CD14-positive monocyte (primary cell): ENCODE results near the gene LTO1. TPM values are rescaled to one million over a fixed set of nuclear protein-coding genes. Genes with fewer than 3 reads are reported as not detected.

Source experiments
- DNase-seq, 3 donors: peaks; one replicate each; pipeline ENCODE4 v3.0.0-alpha.2; 2011 to 2022
- H2AFZ ChIP-seq: 2 replicates; pipeline ENCODE4 v1.6.0; 2012; ENCODE audit warnings: mild to moderate bottlenecking, low read depth, low read length, inconsistent platforms; ENCODE audit not compliant: insufficient read depth, poor library complexity, severe bottlenecking
- H3K27ac ChIP-seq, 2 donors: 1 replicate in 1 of 2; 2 replicates in 1 of 2; pipeline ENCODE4 v1.5.1; 2012 to 2013; ENCODE audit warnings: low read length in 2 of 2, control low read depth in 1 of 2, inconsistent platforms in 1 of 2, low read depth in 1 of 2, mild to moderate bottlenecking in 1 of 2
- H3K27me3 ChIP-seq, 2 donors: one replicate each; pipeline versions ENCODE4 v1.6.0 to v1.6.1; 2011 to 2013; ENCODE audit warnings: low read length in 2 of 2; ENCODE audit not compliant: control insufficient read depth in 2 of 2, insufficient read depth in 2 of 2
- H3K36me3 ChIP-seq, 2 donors: replicated peaks in 1 of 2; 1 replicate in 1 of 2; 2 replicates in 1 of 2; pipeline versions ENCODE4 v1.5.1 to v1.6.1; 2012 to 2013; ENCODE audit warnings: low read length in 2 of 2, control low read depth in 1 of 2, inconsistent platforms in 1 of 2, mild to moderate bottlenecking in 1 of 2; ENCODE audit not compliant: insufficient read depth in 2 of 2, control insufficient read depth in 1 of 2
- H3K4me1 ChIP-seq, 2 donors: 1 replicate in 1 of 2; 2 replicates in 1 of 2; pipeline versions ENCODE4 v1.5.1 to v1.6.1; 2012 to 2013; ENCODE audit warnings: low read length in 2 of 2, control low read depth in 1 of 2, inconsistent platforms in 1 of 2, mild to moderate bottlenecking in 1 of 2, moderate library complexity in 1 of 2; ENCODE audit not compliant: insufficient read depth in 2 of 2, control insufficient read depth in 1 of 2
- H3K4me2 ChIP-seq: replicated peaks from 2 replicates; pipeline ENCODE3; 2012; ENCODE audit warnings: low read length, moderate library complexity, mild to moderate bottlenecking; ENCODE audit not compliant: poor library complexity, severe bottlenecking; ENCODE audit errors: extremely low read depth
- H3K4me3 ChIP-seq, 3 experiments: fragments of 200-600 bp in 1 of 3; sonication (generic) in 1 of 3; replicated peaks in 1 of 3; 1 replicate in 2 of 3; 2 replicates in 1 of 3; pipeline ENCODE4 v1.5.1; 2011 to 2013; ENCODE audit warnings: low read length in 3 of 3, mild to moderate bottlenecking in 3 of 3, control low read depth in 2 of 3, low read depth in 2 of 3, inconsistent platforms in 1 of 3, moderate library complexity in 1 of 3
- H3K79me2 ChIP-seq: 2 replicates; pipeline ENCODE4 v1.6.0; 2012; ENCODE audit warnings: mild to moderate bottlenecking, control low read depth, inconsistent platforms, low read length, moderate library complexity; ENCODE audit not compliant: insufficient read depth
- H3K9ac ChIP-seq: 2 replicates; pipeline ENCODE4 v1.6.0; 2017; ENCODE audit warnings: low read length, mild to moderate bottlenecking; ENCODE audit not compliant: insufficient read depth, poor library complexity, severe bottlenecking
- H3K9me3 ChIP-seq, 2 donors: replicated peaks in 1 of 2; 1 replicate in 1 of 2; 2 replicates in 1 of 2; pipeline versions ENCODE4 v1.5.1 to v1.6.1; 2012 to 2013; ENCODE audit warnings: low read length in 2 of 2, control low read depth in 1 of 2; ENCODE audit not compliant: control insufficient read depth in 1 of 2, insufficient read depth in 1 of 2
- H4K20me1 ChIP-seq: 2 replicates; pipeline ENCODE4 v1.6.0; 2012; ENCODE audit warnings: mild to moderate bottlenecking, low read length, control low read depth, moderate library complexity; ENCODE audit not compliant: insufficient read depth
- H3K27ac Mint-ChIP-seq, 7 donors: one replicate each; pipeline ENCODE4 v1.8.0; 2020; ENCODE audit warnings: mild to moderate bottlenecking in 7 of 7, mixed read lengths in 7 of 7, moderate library complexity in 6 of 7, inconsistent platforms in 2 of 7
- H3K27me3 Mint-ChIP-seq, 3 donors: one replicate each; pipeline ENCODE4 v1.8.0; 2021 to 2022; ENCODE audit warnings: low read depth in 3 of 3, mild to moderate bottlenecking in 3 of 3, mixed read lengths in 3 of 3, moderate library complexity in 3 of 3, inconsistent platforms in 1 of 3
- H3K36me3 Mint-ChIP-seq, 2 donors: one replicate each; pipeline ENCODE4 v1.8.0; 2020; ENCODE audit warnings: mixed read lengths in 2 of 2, inconsistent platforms in 1 of 2, mild to moderate bottlenecking in 1 of 2
- H3K4me1 Mint-ChIP-seq: one replicate; pipeline ENCODE4 v1.8.0; 2020; ENCODE audit warnings: mild to moderate bottlenecking, mixed read lengths
- H3K4me3 Mint-ChIP-seq, 2 donors: one replicate each; pipeline ENCODE4 v1.8.0; 2020; ENCODE audit warnings: mild to moderate bottlenecking in 2 of 2, mixed read lengths in 2 of 2, moderate library complexity in 1 of 2
- H3K9me3 Mint-ChIP-seq, 7 donors: one replicate each; pipeline ENCODE4 v1.8.0; 2020 to 2022; ENCODE audit warnings: mixed read lengths in 7 of 7, mild to moderate bottlenecking in 6 of 7, moderate library complexity in 6 of 7, inconsistent platforms in 2 of 7
- whole genome bisulfite sequencing: methylation state at CpG from one replicate; pipeline ENCODE4 v1.1.5; 2013; ENCODE audit warnings: missing lambda C conversion rate; ENCODE audit not compliant: insufficient coverage; 5-methylcytosine and 5-hydroxymethylcytosine counted together
- intact Hi-C, 2 donors: fragments of 100-400 bp; cut with micrococcal nuclease; formaldehyde crosslinking; loops; one replicate each; pipeline versions ENCODE4 v1.15.0 to v1.15.1; 2023
- polyA plus RNA-seq, 3 donors: library from polyadenylated mRNA; depleted of rRNA in 1 of 3; unstranded in 2 of 3; stranded (reverse) in 1 of 3; fragments of 300-500 nt in 2 of 3; fragments of >200 nt in 1 of 3; fragmentation: Illumina TruSeq in 2 of 3; gene quantifications; 1 replicate in 2 of 3; 2 replicates in 1 of 3; pipeline ENCODE4 v1.2.3, GENCODE V29; 2012 to 2021
- TF ChIP-seq, protein P1 (sequence below): fragments of 200-600 bp; IDR thresholded peaks from one replicate; pipeline ENCODE4 v1.8.0; 2022; ENCODE audit warnings: antibody characterized with exemption, mild to moderate bottlenecking

LTO1 gene
- polyA plus RNA-seq, 3 donors = 3.9 to 27.1 (median 5.2) TPM

DNA sequence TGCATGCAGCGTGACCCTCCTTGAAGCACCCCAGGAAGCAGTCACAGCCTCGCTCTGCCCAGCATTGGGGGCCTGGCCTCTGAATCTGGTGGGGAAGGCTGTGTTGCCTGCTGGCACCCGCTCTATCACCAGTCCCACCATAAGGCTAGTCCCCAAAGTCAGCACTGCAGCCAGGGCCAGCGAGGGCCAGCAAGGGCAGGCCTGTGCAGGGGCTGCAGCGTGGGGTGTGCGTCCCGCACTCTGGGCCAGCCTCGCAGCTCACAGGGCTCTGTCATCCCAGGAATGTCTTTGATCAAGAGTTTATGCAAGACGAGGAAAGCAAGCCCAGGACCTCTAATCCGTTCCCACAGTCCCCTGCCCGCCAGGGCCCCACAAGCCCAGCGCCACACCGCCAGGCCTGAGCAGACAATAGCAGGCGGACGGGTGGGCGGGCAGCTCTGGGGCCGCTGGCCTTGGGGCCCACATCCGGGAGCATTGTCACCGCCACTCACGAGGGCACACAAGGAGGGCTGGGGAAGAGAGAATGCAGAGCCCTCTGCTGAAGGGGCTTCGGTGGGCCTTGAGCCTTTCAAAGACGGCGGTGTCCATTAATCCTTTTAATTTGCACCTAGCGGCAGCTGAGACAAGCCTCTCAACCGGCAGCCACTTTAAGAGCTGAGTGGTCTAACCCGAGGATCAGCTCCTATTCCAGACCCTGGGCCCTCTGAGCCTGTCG lies 17.1 kb downstream of the LTO1 start:
- Mint-ChIP-seq H3K27ac (no peak overlapping the region), H3K4me1 (peaks cover 8% of the 10 kb centered on the region), H3K9me3 (no peaks in the 10 kb centered on the region), H3K4me3 (no peak overlapping the region), H3K36me3 (peaks cover under 1% of the 10 kb centered on the region in 2 donors), H3K27me3 (peaks cover 0 to 7% (median 2%) of the 10 kb centered on the region in 3 donors)
- H3K79me2 ChIP-seq = no peaks in the 10 kb centered on the region
- no peak overlapping the region for H2AFZ ChIP-seq
- TF ChIP-seq, protein P1, sequence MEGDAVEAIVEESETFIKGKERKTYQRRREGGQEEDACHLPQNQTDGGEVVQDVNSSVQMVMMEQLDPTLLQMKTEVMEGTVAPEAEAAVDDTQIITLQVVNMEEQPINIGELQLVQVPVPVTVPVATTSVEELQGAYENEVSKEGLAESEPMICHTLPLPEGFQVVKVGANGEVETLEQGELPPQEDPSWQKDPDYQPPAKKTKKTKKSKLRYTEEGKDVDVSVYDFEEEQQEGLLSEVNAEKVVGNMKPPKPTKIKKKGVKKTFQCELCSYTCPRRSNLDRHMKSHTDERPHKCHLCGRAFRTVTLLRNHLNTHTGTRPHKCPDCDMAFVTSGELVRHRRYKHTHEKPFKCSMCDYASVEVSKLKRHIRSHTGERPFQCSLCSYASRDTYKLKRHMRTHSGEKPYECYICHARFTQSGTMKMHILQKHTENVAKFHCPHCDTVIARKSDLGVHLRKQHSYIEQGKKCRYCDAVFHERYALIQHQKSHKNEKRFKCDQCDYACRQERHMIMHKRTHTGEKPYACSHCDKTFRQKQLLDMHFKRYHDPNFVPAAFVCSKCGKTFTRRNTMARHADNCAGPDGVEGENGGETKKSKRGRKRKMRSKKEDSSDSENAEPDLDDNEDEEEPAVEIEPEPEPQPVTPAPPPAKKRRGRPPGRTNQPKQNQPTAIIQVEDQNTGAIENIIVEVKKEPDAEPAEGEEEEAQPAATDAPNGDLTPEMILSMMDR = no peak
- H4K20me1 ChIP-seq = peaks cover 5% of the 10 kb centered on the region
- no peak overlapping the region for H3K9ac ChIP-seq
- WGBS = 85% methylated on average over 27 of the region's 27 CpGs
- no peaks in the 10 kb centered on the region for H3K9me3 ChIP-seq
- H3K4me3 ChIP-seq = no peak overlapping the region
- no peak overlapping the region for H3K27ac ChIP-seq
- H3K27me3 ChIP-seq = no peaks in the 10 kb centered on the region
- no peak overlapping the region for H3K4me2 ChIP-seq
- intact Hi-C loops = no loop called here
- no peak for DNase-seq
- H3K4me1 ChIP-seq = no peaks in the 10 kb centered on the region
- H3K36me3 ChIP-seq = no peaks in the 10 kb centered on the region

DNA sequence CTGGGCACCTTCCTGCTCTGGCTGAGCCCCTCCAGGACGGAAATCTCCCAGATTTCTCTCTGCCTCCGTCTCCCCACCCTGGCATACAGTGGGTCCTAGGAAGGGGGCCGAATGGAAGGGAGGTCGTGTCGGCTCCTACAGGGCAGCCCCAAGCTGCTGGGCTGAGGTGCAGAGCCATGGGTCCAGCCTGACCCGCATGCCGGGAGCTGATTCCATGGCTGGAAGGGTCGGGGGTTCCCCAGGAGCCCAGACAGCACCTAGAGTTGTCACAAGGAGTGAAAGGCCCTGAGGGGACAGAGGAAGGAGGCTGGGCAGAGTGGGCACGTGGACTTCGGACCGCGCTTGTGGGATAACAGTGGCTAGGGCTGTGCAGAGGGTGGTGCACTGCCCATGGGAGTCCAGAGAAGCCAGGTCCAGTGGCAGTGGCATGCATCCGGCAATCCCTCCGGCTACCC lies 17.7 kb downstream of the LTO1 start:
- 97% methylated on average over 12 of the region's 14 CpGs for WGBS

More for the DNA sequence above, 17.7 kb downstream of the LTO1 start:
- Histone ChIP-seq H3K4me1 (no peaks in the 10 kb centered on the region), H3K27ac (no peak overlapping the region), H4K20me1 (no peaks in the 10 kb centered on the region), H3K4me3 (no peak overlapping the region), H2AFZ (no peak overlapping the region), H3K4me2 (no peak overlapping the region), H3K9me3 (no peaks in the 10 kb centered on the region), H3K27me3 (no peaks in the 10 kb centered on the region), H3K36me3 (no peaks in the 10 kb centered on the region), H3K79me2 (no peaks in the 10 kb centered on the region), H3K9ac (no peak overlapping the region)
- H3K4me1 Mint-ChIP-seq = peaks cover 4% of the 10 kb centered on the region
- DNase-seq = no peak
- no peaks in the 10 kb centered on the region for H3K36me3 Mint-ChIP-seq
- peaks cover 0 to 7% (median 2%) of the 10 kb centered on the region in 3 donors for H3K27me3 Mint-ChIP-seq
- TF ChIP-seq, protein P1 = no peak
- intact Hi-C loops = no loop called here
- no peak overlapping the region for H3K27ac Mint-ChIP-seq
- no peaks in the 10 kb centered on the region for H3K9me3 Mint-ChIP-seq
- no peak overlapping the region for H3K4me3 Mint-ChIP-seq
